HG03575 (cell line): ENCODE data around the gene SDF2.

Experiments used
- ATAC-seq: cut with Tn5 transposase; IDR thresholded peaks from one replicate; pipeline ENCODE4 v1.9.1; 2021; ENCODE audit not compliant: unreplicated experiment, insufficient number of reproducible peaks, low FRiP score; ENCODE audit errors: extremely low read depth

SDF2 gene

DNA sequence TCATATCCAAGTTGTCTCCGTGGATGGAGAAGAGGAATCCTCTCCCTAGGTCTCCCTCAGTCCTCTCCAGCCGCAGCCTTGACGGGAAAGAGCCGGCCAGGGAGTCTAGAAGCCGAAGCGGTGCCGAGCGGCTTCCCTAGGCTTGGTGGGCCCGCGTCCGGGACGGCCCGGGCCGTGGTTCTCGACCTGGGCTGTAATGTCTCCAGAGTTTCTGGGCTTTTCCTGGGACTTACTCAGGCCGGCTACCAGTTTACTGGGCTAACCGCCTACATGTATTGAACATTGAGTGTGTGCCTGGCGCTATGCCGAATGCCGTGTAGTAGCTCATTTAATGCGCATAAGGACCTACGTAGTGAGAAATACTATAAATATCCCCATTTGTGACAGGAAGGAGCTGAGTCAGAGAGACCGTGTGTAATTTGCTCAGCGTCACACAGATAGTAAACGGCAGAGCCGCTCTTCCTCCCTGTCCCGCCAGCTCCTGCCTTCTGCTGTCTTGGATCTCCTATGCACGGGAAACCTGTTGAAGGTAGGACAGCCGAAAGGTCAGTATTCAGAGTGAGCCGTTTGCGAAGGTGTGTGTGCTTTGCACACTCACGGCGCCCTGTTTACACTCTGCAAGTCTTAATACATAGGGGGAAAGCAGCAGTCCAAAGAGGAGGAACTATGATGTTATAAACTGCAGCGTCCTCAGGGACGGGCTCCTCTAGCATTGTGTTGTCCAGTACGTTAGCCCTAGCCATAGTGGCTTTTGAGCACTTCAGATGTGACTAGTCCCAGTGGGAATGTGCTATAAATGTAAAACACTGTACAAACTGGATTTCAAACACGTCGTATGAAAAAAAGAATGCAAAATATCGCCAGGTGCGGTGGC is 62.2 kb downstream of the SDF2 start:
- ATAC-seq = no peak

DNA sequence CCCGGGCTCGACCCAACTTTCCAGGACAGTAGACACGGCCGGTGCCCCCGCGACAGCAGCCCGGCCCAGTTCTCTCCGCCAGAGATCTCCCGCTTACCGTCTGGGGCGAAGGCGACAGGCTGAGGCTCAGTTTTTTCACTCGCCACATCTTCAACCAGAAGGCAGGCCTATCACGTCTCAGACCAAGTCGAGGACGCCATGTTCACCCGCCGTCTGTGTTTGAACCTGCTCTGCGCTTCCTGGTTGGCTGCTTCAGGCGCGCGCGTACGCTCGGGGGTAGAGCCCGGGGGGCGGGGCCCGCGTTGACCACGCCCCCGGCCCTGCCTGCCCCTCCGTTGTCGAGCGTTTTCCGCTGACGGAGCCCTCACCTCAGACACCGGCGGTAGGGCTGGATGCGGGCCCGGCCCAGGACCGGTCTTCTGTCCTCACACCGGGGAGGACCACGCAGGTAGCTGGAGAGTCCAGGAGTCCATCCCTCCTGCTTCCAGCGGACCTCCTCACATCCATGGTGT is 62.9 kb downstream of the SDF2 start, which contains the start of gene SPAG5:
Gene SPAG5 (minus strand): TSS at position 227 of the 512 bp plus-strand sequence. CDS start 79 bp downstream, at position 148.
- ATAC-seq = no peak

DNA sequence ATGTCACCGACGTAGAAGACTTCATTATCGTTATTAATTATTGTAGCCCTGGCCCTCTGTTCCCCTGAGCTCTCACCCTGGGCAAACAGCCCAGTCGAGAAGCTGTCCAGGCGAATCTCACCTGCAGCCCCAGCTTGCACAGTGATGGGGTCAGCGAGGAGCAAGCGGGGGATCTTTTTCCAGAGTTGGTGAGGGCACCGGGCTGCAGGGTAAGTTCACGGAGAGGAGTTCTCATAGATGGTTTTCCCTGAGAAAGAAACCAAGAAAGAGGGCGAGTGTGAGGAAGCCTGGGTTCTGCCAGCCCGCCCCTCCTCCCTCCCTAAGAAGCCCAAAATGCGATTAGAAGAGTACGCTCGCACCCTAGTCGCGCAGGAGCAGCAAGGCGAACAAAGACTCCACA is 63.3 kb downstream of the SDF2 start:
- no peak for ATAC-seq
